ENCODE data around the gene RCOR1.
A peak's percentile ranks its signal among the peaks of the same experiment; 100 is the strongest.

The RCOR1 gene

GRCh38 chr14:102678394-102678793, 85.9 kb downstream of the RCOR1 start:
- DNase-seq (ENCODE audit: low read depth) = no peak

GRCh38 chr14:102683399-102684297, 91.2 kb downstream of the RCOR1 start:
- no peak for DNase-seq (ENCODE audit: low read depth)

- no peak for DNase-seq (ENCODE audit: low read depth)
Observed at GRCh38 chr14:102684298-102684663, 91.8 kb downstream of the RCOR1 start.

GRCh38 chr14:102686196-102686801, 93.8 kb downstream of the RCOR1 start:
- no peak for DNase-seq (ENCODE audit: low read depth)

GRCh38 chr14:102688290-102688689, 95.8 kb downstream of the RCOR1 start:
- no peak for DNase-seq (ENCODE audit: low read depth)

- no peak for DNase-seq (ENCODE audit: low read depth)
Observed at GRCh38 chr14:102690509-102691286, 98.2 kb downstream of the RCOR1 start.

- no peak for DNase-seq (ENCODE audit: low read depth)
Observed at GRCh38 chr14:102691763-102692162, 99.3 kb downstream of the RCOR1 start.

- no peak for DNase-seq (ENCODE audit: low read depth)
Observed at GRCh38 chr14:102692334-102692733, 99.9 kb downstream of the RCOR1 start.

- DNase-seq (ENCODE audit: low read depth) = no peak
Observed at GRCh38 chr14:102693006-102693755, 100.7 kb downstream of the RCOR1 start.

GRCh38 chr14:102694530-102695166, 102.2 kb downstream of the RCOR1 start:
- peak; percentile 40 for DNase-seq (ENCODE audit: low read depth)

- DNase-seq (ENCODE audit: low read depth) = no peak
Observed at GRCh38 chr14:102695167-102695555, 102.7 kb downstream of the RCOR1 start.

GRCh38 chr14:102696332-102696731, 103.9 kb downstream of the RCOR1 start:
- no peak for DNase-seq (ENCODE audit: low read depth)

GRCh38 chr14:102696856-102697495, 104.5 kb downstream of the RCOR1 start:
- no peak for DNase-seq (ENCODE audit: low read depth)

- DNase-seq (ENCODE audit: low read depth) = no peak
Observed at GRCh38 chr14:102697501-102697900, 105.1 kb downstream of the RCOR1 start.

GRCh38 chr14:102699416-102700110, 107.1 kb downstream of the RCOR1 start:
- no peak for DNase-seq (ENCODE audit: low read depth)

- no peak for DNase-seq (ENCODE audit: low read depth)
Observed at GRCh38 chr14:102708494-102708893, 116.0 kb downstream of the RCOR1 start.

GRCh38 chr14:102711207-102711606, 118.8 kb downstream of the RCOR1 start:
- no peak for DNase-seq (ENCODE audit: low read depth)

- no peak for DNase-seq (ENCODE audit: low read depth)
Observed at GRCh38 chr14:102711946-102712345, 119.5 kb downstream of the RCOR1 start.

GRCh38 chr14:102717276-102717675, 124.8 kb downstream of the RCOR1 start:
- no peak for DNase-seq (ENCODE audit: low read depth)

GRCh38 chr14:102722646-102723045, 130.2 kb downstream of the RCOR1 start:
- DNase-seq (ENCODE audit: low read depth) = no peak

All from activated T-cell treated with anti-CD3 and anti-CD28 coated beads for 1 hour (primary cell).